HuH-7.5 (cell line): ENCODE data around the gene PRKACA.
"Not testable (repeated sequence)": the region's sequence is repeated elsewhere in the genome, so short reads cannot be mapped to it uniquely, and the experiment has no call there.

Experiments used
- DNase-seq: peaks from one replicate; pipeline ENCODE4 v3.0.0; 2011; ENCODE audit warnings: low spot score

Gene PRKACA

DNA sequence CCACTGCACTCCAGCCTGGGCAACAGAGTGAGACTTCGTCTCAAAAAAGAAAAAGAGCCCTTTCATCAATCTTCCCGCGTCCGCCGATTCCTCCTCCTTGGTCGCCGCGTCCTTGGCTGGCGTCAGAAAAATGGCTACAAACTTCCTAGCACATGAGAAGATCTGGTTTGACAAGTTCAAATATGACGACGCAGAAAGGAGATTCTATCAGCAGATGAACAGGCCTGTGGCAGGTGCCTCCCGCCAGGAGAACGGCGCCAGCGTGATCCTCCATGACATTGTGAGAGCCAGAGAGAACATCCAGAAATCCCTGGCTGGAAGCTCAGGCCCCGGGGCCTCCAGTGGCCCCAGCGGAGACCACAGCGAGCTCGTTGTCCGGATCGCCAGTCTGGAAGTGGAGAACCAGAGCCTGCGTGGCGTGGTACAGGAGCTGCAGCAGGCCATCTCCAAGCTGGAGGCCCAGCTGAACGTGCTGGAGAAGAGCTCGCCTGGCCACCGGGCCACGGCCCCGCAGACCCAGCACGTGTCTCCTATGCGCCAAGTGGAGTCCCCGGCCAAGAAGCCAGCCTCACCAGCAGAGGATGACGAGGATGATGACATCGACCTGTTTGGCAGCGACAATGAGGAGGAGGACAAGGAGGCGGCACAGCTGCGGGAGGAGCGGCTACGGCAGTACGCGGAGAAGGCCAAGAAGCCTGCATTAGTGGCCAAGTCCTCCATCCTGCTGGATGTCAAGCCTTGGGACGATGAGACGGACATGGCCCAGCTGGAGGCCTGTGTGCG, 47.1 kb downstream of the PRKACA start:
- DNase-seq: no peak

DNA sequence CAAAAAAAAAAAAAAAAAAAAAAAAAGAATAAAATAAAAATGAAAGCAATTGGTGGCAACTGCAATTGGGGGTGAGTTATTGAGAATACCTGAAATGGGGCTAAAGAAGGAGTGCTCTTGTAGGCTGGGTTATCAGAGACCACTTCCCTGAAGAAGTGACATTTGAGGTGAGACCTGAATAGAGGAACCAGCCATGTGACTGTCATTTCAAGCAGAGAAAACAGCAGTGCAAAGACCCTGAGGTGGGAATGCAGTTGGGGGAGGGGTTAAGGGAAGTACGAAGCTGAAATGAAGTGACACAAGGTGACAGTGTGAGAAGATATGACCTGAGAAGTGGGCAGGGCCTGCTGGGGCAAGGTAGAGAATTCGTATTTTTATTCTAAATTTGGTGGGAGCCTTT, 51.4 kb downstream of the PRKACA start:
- no peak for DNase-seq

DNA sequence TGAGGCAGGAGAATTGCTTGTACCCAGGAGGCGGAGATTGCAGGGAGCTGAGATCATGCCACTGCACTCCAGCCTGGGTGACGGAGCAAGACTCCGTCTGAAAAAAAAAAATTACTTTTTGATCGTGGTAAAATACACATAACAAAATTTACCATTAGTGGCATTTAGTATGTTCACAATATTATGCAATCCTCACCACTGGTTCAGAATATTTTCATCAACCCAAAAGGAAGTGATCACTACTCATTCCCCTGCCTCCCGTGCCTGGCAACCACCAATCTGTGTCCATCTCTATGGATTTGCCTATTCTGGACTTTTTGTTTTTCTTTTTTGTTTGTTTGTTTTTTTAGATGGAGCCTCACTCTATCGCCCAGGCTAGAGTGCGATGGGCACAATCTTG, 54.5 kb downstream of the PRKACA start:
- no peak for DNase-seq

DNA sequence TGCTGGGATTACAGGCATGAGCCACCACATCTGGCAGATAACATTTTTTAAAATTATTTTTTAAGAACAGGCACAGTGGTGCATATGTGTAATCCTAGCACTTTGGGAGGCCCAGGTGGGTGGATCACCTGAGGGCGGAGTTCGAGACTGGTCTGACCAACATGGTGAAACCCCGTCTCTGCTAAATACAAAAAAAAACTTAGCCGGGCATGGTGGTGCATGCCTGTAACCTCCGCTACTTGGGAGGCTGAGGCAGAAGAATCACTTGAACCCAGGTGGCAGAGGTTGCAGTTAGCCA, 55.1 kb downstream of the PRKACA start:
- DNase-seq: no peak

DNA sequence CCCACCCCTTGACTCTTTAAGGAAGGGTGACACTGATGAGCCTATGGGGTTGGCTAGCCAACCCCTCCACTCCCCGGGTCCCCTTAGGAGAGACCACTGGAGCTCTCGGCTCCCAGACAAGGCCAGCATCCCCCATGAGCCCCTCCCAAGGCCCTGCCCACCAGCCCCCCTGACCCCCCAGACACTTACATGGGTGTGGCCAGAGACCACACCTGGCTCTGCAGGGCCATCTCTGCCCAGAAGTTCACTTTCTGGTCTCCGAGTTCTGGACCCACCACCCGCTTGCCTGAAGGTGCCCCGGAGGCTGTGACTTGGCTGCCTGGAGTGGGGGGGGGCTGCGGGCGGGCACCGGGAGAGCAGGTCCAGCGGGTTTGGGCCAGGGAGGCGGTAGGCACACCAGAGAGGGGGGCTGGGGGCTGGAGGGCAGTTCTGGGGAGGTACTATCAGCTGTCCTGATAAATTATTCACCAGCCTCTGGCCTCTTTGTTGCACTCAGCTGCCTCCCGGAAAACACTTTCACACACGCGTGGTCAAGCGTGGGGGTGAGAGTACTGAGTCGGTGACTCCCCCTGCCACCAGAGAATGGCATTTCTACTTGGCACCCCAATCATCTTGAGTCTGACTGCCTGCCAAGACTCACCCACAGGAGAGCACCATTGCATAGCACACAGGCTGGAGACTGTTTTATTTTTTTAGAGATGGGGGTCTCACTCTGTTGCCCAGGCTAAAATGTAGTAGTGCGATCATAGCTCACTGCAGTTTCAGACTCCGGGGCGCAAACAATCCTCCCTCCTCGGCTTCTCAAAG, 55.6 kb downstream of the PRKACA start, which contains the start of gene PALM3:
Gene PALM3 (minus strand): TSS at position 326 of the 807 bp plus-strand sequence. CDS start 96 bp downstream, at position 230.
- no peak for DNase-seq

GRCh38 chr19:14061081-14061749, 56.3 kb downstream of the PRKACA start:
- DNase-seq: no peak

DNA sequence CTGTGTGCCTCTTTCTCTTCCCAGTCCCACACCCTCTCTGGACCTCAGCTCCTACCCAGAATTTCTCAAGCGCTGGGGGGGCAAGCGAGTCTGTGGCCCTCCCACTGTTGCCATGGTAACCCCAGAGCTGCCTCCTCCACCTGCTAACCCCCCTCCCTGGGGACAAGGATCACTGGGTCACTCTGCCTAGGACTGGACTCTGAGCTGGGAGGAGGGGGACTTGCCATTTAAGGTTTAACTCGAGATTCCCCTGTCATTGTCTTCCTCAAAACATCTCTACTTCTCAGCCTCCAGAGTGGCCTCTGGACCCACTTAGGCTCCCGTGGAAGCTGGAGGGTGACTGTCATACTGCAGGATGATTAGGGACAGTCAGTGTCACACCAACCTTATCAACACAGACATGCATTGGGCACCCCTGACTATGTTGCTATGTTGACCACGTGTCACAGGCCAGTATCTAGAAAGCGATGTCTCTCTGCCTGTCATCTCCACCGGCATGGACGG, 57.9 kb downstream of the PRKACA start:
- DNase-seq: no peak

DNA sequence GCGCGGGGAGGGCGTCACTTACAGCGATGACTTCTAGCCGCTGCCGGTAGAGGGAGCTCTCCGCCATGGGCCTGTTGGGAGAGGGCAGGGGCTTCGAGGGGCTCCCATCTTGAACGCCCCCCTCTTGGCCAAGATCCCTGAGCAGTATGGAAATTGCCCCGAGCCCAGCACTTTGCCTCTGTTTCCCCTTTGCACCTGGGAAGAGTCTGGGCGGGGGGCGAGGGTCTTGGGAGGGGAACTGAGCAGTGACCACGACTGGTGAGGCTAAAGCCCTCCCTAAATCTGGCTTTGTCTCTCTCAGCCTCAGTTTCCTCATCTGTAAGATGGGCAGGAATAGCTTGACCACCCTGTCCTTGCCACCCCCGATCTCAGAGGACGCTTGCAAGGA, 58.5 kb downstream of the PRKACA start:
- no peak for DNase-seq

DNA sequence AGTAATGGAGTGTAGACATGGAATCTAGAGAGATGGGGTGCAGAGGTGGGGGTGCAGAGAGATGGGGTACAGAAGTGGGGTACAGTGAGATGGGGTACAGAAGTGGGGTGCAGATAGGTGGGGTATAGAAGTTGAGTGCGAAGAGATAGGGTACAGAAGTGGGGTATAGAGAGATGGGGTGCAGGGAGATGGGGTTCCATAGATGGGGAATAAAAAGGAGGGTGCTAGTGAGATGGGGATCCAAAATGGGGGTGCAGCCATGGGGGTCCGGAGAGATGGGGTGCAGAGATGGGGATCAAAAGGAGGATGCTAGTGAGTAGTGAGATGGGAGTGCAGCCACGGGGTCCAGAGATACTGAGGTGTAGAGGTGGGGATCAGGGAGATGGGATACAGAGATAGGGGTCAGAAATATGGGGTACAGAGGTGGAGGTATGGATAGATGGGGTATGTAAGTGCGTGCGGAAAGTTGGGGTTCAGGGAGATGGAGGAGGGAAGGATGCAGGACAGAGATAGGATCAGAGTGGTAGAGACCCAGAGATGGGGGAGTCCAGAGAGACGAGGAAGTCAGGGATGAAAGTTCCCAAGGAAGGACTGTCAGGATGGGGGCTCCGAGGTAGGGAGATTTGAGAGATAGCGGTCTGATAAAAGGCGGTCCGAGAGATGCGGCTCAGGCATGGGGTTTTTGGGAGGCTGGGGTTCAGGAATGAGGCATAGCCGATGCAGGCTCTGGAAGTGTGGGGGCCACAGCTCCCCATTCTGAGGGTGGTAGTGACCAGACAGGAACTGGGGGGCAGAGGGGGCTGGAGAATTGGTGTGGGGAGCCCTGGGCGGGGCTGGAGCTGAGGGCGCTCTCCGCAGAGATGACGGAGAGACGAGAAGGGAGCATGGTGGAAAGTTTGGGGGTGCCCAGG, 59.1 kb downstream of the PRKACA start:
- DNase-seq: no peak

DNA sequence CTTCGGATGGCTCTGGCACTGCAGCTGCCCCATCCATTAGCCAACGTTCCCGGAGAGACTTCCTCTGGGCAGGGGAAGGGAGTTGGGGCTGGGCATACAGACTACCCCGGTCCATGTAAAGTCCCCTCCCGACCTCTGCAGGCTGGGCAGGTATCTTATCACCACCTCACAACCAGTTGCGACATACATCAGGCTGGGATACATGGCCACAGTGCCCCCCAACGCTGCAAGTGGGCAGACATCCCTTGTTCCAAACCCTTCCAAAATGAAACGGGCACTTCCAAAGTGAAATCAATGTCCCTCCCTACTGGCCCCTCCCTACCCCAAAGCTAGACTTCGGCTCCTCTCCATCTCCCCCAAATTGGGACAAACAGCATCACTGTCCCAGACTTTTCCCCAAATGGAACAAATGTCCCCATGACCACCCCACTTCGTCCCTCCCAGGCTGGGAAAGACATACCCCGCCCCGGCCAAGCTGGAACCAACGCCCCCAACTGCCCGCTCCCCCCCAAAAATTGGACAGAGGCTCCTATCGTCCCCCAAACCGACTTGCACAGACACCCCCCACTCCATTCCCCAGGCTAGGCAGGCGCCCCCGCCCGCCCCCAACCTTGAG, 60.7 kb downstream of the PRKACA start:
- DNase-seq: no peak

GRCh38 chr19:14056069-14056666, 61.4 kb downstream of the PRKACA start:
- no peak for DNase-seq

GRCh38 chr19:14055396-14055795, 62.2 kb downstream of the PRKACA start:
- no peak for DNase-seq

- DNase-seq: no peak
Measured at GRCh38 chr19:14054721-14055120, 62.8 kb downstream of the PRKACA start.

- DNase-seq: no peak
Measured at GRCh38 chr19:14054099-14054498, 63.5 kb downstream of the PRKACA start.

DNA sequence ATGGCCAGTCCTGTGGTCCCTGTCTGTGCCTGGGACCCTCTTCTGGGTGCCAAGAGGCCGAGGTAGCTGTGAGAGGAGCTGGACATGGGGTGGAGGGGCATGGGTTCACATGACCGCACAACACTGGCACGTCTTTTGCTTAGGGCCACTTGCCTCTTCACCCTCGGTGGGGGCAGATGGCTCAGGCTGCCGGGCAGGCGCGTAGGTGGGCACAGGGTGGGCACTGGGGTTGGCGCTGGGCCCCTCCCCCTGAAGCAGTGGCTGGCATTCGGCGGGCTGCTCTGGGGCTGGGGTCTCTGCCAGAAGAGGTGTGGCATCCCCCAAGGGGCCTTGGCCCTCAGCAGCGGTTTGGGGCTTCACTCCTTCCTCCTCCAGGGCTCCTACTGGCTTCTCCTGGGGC, 64.1 kb downstream of the PRKACA start:
- no peak for DNase-seq

DNA sequence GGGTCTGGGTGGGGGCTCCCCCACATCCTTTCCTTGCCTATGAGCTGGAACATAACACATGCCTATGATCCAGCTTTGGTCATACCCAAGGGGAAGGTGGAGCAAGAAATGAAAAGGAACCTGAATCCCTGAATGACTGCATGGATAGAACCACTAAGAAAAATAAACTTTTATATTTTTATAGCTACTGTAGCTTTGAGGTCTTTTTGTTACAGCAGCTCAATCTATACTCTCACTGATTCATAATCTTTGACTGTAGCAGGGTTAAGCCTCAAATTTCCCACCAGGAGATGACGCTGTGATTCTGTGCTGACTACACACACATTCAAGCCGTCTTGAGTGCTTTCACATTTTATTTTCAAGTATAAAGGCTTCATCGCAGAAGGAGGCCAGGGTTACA, 64.5 kb downstream of the PRKACA start:
- no peak for DNase-seq

- no peak for DNase-seq
Measured at GRCh38 chr19:14052470-14052869, 65.1 kb downstream of the PRKACA start.

- no peak for DNase-seq
Measured at GRCh38 chr19:14051980-14052379, 65.6 kb downstream of the PRKACA start.

DNA sequence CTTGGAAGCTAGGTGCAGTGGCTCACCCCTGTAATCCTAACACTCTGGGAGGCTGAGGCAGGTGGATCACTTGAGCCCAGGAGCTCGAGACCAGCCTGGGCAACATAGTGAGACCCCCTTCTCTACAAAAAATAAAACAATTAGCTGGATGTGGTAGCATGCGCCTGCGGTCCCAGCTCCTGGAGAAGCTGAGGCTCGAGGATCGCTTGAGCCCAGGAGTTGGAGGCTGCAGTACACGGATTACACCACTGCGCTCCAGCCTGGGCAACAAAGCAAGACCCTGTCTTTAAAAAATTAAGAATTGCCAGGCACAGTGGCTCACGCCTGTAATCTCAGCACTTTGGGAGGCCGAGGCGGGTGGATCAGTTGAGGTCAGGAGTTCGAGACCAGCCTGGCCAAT, 66.6 kb downstream of the PRKACA start:
- not testable (repeated sequence) for DNase-seq

DNA sequence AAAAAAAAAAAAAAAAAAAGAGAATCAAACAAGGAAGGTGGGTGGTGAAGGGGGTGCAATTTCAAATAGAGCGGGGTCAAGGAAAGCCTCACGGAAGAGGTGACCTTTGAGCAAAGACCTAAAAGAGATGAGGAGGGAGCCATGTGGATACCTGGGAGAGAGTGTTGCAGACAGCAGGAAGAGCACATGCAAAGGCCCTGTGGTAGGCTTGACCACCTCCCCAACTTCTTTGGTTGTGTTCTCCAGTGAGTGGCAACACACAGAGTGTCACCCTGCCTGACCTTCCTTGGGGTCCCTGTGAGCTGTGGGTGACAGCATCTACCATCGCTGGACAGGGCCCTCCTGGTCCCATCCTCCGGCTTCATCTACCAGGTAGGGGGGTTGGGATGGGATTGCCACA, 67.0 kb downstream of the PRKACA start:
- DNase-seq: no peak
